HG02759 (cell line): ENCODE data around the gene TLE4.

Experiments
- ATAC-seq: cut with Tn5 transposase; IDR thresholded peaks from one replicate; pipeline ENCODE4 v1.9.1; 2021; ENCODE audit warnings: mild to moderate bottlenecking, moderate library complexity; ENCODE audit not compliant: unreplicated experiment

The TLE4 gene

DNA sequence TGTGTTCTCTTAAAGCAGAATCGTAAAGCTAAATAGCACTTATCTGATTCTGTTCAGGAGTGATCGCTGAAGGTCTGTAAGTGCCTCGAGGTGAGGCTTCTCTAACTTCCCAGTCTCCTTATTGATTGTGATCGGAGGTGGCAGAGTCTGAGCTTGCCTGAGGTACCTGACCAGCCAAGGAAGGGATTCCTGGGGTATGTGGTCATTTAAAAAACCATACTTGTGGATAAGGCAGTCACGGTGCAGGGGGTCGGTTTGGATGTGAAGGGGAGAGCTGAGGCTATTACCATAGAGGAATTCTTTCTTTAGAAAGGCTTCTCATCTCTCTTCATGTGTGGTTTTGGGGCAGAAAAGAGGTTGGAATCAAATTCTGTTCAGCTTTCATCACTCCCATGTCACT is 193.7 kb downstream of the TLE4 start:
- no peak for ATAC-seq

DNA sequence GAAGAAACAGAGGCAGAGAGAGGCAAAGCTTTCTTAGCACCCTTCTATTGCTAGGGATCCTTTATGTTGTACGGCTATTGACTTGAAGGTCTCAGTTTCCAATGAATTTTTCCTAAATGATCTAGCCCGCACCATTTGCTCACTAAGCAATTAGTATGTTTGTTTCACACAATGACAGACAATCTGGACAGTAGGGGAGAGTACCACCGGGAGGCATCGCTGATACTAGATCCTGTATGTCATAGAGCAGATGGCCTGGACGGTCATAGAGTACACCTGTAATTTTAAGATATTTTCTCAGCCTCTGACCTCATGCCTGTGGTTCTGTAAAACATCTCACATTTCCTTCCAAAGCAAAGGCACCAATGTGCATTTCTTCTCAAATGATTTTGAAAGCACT is 194.3 kb downstream of the TLE4 start:
- no peak for ATAC-seq

DNA sequence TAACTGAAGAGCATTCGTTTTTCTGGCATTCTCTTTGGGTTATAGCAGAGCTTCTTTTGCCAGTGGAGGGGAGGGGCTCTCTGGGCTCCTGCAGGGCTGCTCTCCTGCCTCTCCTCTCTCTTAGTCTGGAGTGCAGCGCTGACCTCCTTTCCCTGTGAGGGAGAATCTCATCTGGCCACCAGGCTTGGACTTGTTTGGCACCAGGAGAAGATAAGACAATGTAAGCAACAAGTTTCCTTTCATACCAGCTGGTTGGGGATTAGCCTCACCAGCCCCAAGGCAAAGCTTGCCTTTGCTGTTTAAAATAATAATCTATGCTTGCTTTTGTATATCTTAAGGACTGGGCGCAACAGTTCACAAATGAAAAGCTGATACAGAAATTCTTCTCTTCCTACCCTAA is 196.4 kb downstream of the TLE4 start:
- ATAC-seq, result no peak

DNA sequence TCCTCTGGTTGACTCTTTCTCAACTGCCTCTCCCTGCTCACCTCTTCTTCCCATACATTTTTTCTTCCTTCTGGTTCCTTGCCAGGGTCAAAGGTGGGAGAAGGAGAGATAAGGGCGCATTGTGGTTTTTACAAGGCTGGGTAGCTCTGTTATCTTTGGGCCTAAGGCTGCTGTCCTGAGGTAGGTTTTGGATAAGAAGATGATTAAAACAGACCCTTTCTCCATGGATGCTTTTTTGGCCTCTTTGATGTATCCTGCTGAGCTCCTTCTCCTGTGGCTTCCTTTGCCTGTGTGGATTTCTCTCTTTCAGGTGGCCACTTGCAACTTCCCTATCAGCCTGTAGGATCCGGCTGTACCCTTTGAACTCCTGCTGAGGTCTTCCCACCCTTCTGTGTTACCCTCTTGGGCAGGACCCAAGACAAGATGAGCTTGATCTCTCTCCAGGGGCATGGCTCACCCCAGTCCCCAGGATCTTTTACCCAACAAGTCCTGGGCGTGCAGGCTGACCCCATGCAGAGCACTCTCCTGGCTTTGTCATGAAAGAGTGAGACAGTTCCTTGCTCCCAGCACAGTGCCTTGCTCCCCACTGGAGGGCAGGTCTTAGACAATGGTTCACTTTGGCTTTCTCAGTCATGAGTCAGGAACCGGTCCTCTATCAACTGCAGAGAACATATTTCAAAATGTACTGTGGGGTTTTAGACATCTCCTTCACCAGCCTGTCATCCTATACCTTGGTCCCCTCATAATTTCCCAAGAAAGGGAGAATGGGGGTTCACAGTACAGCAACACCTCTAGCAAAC is 197.9 kb downstream of the TLE4 start:
- no peak for ATAC-seq

DNA sequence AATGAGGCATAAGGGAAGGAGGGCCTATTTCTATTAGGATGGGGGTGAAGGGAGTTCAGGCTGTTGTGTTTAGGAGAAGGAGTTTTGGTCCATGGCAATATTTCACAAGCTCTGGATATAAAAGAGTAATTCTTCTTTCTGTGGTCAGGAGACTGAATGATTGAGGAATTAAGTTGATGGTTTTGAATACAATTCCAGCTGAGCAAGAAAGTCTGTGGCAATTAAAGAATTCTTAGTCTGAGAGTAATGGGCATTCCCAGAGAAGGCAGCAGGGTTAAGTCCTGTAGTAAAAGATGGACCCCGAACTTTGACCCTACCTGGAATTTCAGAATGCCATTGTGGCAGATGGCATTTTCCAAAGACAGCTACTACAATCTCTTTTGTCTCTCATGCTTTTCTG is 202.6 kb downstream of the TLE4 start:
- no peak for ATAC-seq
